HUES48 (cell line): Measurements from ENCODE around the gene CACNB4.
"Not testable (repeated sequence)": the region's sequence is repeated elsewhere in the genome, so short reads cannot be mapped to it uniquely, and the experiment has no call there.

ENCODE experiments used
- H3K27ac ChIP-seq: one replicate; pipeline ENCODE4 v1.7.0; 2013; ENCODE audit warnings: low read depth, low read length, inconsistent platforms
- H3K27me3 ChIP-seq: 2 replicates; pipeline ENCODE4 v1.6.1; 2013; ENCODE audit warnings: mild to moderate bottlenecking, low read length; ENCODE audit not compliant: control insufficient read depth, insufficient read depth
- H3K36me3 ChIP-seq: 2 replicates; pipeline ENCODE4 v1.6.1; 2013; ENCODE audit warnings: low read length; ENCODE audit not compliant: control insufficient read depth, insufficient read depth
- H3K4me1 ChIP-seq: 2 replicates; pipeline ENCODE4 v1.6.1; 2013; ENCODE audit warnings: mild to moderate bottlenecking, low read length; ENCODE audit not compliant: control insufficient read depth, insufficient read depth
- H3K4me3 ChIP-seq: 2 replicates; pipeline ENCODE4 v1.5.1; 2013; ENCODE audit warnings: mild to moderate bottlenecking, low read depth, low read length
- H3K9ac ChIP-seq: 2 replicates; pipeline ENCODE4 v1.6.1; 2013; ENCODE audit warnings: mild to moderate bottlenecking, low read depth, low read length, moderate library complexity
- H3K9me3 ChIP-seq: 2 replicates; pipeline ENCODE4 v1.6.1; 2013; ENCODE audit warnings: low read length; ENCODE audit not compliant: control insufficient read depth, insufficient read depth

The CACNB4 gene

GRCh38 chr2:152016181-152017120 is 82.4 kb downstream of the CACNB4 start:
- H3K9me3 ChIP-seq, result no peaks in the 10 kb centered on the region
- H3K27me3 ChIP-seq, result no peaks in the 10 kb centered on the region
- H3K4me1 ChIP-seq, result no peaks in the 10 kb centered on the region
- no peaks in the 10 kb centered on the region for H3K36me3 ChIP-seq
- H3K27ac ChIP-seq, result no peak overlapping the region
- H3K4me3 ChIP-seq, result no peak overlapping the region
- no peak overlapping the region for H3K9ac ChIP-seq

DNA sequence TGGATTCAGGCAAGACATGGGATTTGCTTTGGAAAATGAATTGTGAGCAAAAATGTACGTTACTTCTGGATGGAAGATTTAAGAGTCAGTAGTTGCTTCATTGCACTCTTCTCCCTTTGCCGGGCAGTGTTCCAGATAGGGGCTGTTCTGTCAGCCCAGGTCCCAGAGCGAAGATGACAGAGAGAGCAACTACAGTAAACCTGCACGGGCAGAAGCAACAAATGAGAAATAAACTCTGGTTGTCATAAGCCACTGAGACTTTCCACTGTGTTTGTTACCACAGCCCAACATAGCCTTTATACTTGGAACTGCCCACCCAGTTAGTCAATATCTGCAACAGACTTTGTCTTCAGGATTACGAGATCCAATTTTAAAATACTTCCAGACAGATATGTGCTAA is 83.3 kb downstream of the CACNB4 start:
- Histone ChIP-seq H3K4me3 (no peak overlapping the region), H3K36me3 (no peaks in the 10 kb centered on the region), H3K4me1 (no peaks in the 10 kb centered on the region), H3K9me3 (no peaks in the 10 kb centered on the region), H3K9ac (no peak overlapping the region), H3K27me3 (no peaks in the 10 kb centered on the region), H3K27ac (no peak overlapping the region)

DNA sequence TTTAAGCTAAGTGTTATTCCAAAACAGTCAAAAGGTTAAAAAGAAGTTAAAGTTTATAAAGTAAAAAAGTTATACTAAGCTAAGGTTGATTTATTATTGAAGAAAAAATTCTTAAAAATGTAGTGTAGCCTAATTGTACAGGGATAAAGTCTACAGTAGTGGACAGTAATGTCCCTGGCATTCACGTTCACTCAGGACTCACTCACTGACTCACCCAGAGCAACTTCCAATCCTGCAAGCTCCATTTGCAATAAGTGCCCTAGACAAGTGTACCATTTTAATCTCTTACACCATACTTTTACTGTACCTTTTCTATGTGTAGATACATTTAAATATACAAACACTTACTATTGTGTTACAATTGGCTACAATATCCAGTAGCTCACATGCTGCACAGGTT is 86.1 kb downstream of the CACNB4 start:
- Histone ChIP-seq H3K4me3 (no peak overlapping the region), H3K9ac (no peak overlapping the region), H3K27ac (no peak overlapping the region), H3K27me3 (no peaks in the 10 kb centered on the region), H3K9me3 (no peaks in the 10 kb centered on the region), H3K4me1 (no peaks in the 10 kb centered on the region), H3K36me3 (no peaks in the 10 kb centered on the region)

DNA sequence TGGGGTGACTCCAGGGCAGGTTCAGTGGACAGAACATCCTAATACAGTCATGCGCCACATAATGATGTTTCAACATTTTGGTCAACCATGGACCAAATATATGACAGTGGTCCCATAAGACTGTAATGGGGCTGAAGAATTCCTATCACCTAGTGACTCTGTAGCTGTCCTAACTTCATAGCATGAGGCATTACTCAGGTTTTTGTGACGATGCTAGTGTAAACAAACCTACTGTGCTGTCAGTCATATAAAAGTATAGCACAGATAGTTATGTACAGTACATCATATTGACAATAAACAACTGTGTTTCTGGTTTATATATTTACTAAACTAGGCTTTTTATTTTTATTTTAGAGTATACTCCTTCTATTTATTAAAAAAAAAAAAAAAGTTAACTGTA is 87.1 kb downstream of the CACNB4 start:
- Histone ChIP-seq H3K27ac (no peak overlapping the region), H3K36me3 (no peaks in the 10 kb centered on the region), H3K9ac (no peak overlapping the region), H3K27me3 (no peaks in the 10 kb centered on the region), H3K4me3 (no peak overlapping the region), H3K9me3 (no peaks in the 10 kb centered on the region), H3K4me1 (no peaks in the 10 kb centered on the region)

GRCh38 chr2:152005607-152006006 is 93.2 kb downstream of the CACNB4 start:
- no peaks in the 10 kb centered on the region for H3K36me3 ChIP-seq
- H3K27me3 ChIP-seq, result no peaks in the 10 kb centered on the region
- H3K4me1 ChIP-seq, result peaks cover 8% of the 10 kb centered on the region
- H3K9ac ChIP-seq, result no peak overlapping the region
- no peak overlapping the region for H3K27ac ChIP-seq
- no peaks in the 10 kb centered on the region for H3K9me3 ChIP-seq
- no peak overlapping the region for H3K4me3 ChIP-seq

- not testable (repeated sequence) for H3K9me3 ChIP-seq, H3K36me3 ChIP-seq, H3K27ac ChIP-seq, H3K4me3 ChIP-seq, H3K27me3 ChIP-seq, H3K4me1 ChIP-seq, H3K9ac ChIP-seq
These were observed 95.6 kb downstream of the CACNB4 start for GRCh38 chr2:152003283-152003682.

GRCh38 chr2:151999053-151999452 is 99.8 kb downstream of the CACNB4 start:
- Histone ChIP-seq H3K27me3 (no peaks in the 10 kb centered on the region), H3K27ac (no peak overlapping the region), H3K4me3 (no peak overlapping the region), H3K4me1 (peaks cover 8% of the 10 kb centered on the region), H3K36me3 (no peaks in the 10 kb centered on the region), H3K9ac (no peak overlapping the region), H3K9me3 (no peaks in the 10 kb centered on the region)

- Histone ChIP-seq H3K4me1 (peaks cover 8% of the 10 kb centered on the region; the same call in 1 of the 2 replicates), H3K27me3 (no peaks in the 10 kb centered on the region), H3K4me3 (no peak overlapping the region), H3K36me3 (no peaks in the 10 kb centered on the region), H3K27ac (no peak overlapping the region), H3K9me3 (no peaks in the 10 kb centered on the region), H3K9ac (no peak overlapping the region)
These were observed 102.4 kb downstream of the CACNB4 start for GRCh38 chr2:151996243-151997003.

GRCh38 chr2:151995161-151995557 is 103.7 kb downstream of the CACNB4 start:
- Histone ChIP-seq H3K4me3 (no peak overlapping the region), H3K4me1 (peaks cover 5% of the 10 kb centered on the region; the same call in 1 of the 2 replicates), H3K9ac (no peak overlapping the region), H3K27ac (no peak overlapping the region), H3K27me3 (no peaks in the 10 kb centered on the region), H3K9me3 (no peaks in the 10 kb centered on the region), H3K36me3 (no peaks in the 10 kb centered on the region)

DNA sequence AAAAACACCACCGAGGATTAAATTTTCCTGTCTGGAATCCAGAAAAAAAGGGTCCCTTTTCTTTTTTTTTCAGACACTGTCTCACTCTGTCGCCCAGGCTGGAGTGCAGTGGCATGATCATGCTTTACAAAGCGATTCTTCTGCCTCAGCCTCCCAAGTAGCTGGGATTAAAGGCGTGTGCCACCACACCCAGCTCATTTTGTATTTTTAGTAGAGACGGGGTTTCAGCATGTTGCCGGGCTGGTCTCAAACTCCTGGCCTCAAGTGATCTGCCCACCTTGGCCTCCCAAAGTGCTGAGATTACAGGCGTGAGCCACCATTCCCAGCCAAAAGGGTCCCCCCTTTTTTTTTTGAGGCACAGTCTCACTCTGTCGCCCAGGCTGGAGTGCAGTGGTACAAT is 104.7 kb downstream of the CACNB4 start:
- not testable (repeated sequence) for H3K9me3 ChIP-seq, H3K27ac ChIP-seq, H3K9ac ChIP-seq, H3K36me3 ChIP-seq, H3K4me3 ChIP-seq, H3K4me1 ChIP-seq, H3K27me3 ChIP-seq

GRCh38 chr2:151991010-151991409 is 107.8 kb downstream of the CACNB4 start:
- Histone ChIP-seq H3K9ac (no peak overlapping the region), H3K36me3 (no peaks in the 10 kb centered on the region), H3K27ac (no peak overlapping the region), H3K9me3 (no peaks in the 10 kb centered on the region), H3K27me3 (no peaks in the 10 kb centered on the region), H3K4me1 (peaks cover 5% of the 10 kb centered on the region; the same call in 1 of the 2 replicates), H3K4me3 (no peak overlapping the region)
